H9 (cell line): Measurements from ENCODE around the gene TMEM163. TPM values are rescaled to one million over a fixed set of nuclear protein-coding genes. Genes with fewer than 3 reads are reported as not detected.

ENCODE experiments used
- DNase-seq: peaks from one replicate; pipeline ENCODE4 v3.0.0-alpha.2; 2017
- H2AFZ ChIP-seq: one replicate; pipeline ENCODE4 v1.6.1; 2013; ENCODE audit warnings: mild to moderate bottlenecking, low read length, control low read depth, moderate library complexity
- H2AK5ac ChIP-seq: 2 replicates; pipeline ENCODE4 v1.6.1; 2013; ENCODE audit warnings: low read length, control low read depth, mixed read lengths; ENCODE audit not compliant: insufficient read length
- H2BK120ac ChIP-seq: one replicate; pipeline ENCODE4 v1.6.1; 2013; ENCODE audit warnings: low read depth, mild to moderate bottlenecking, low read length, control low read depth, inconsistent platforms; ENCODE audit not compliant: poor library complexity, severe bottlenecking
- H2BK12ac ChIP-seq: 2 replicates; pipeline ENCODE4 v1.6.1; 2013; ENCODE audit warnings: low read length, control low read depth, mixed read lengths, low read depth; ENCODE audit not compliant: insufficient read length
- H2BK15ac ChIP-seq: 2 replicates; pipeline ENCODE4 v1.6.1; 2013; ENCODE audit warnings: low read depth, low read length, control low read depth
- H2BK20ac ChIP-seq: one replicate; pipeline ENCODE4 v1.6.1; 2013; ENCODE audit warnings: low read depth, mild to moderate bottlenecking, low read length, control low read depth, inconsistent platforms; ENCODE audit not compliant: poor library complexity, severe bottlenecking
- H2BK5ac ChIP-seq: 2 replicates; pipeline ENCODE4 v1.6.1; 2013; ENCODE audit warnings: low read length, control low read depth, mixed read lengths; ENCODE audit not compliant: insufficient read length
- H3K14ac ChIP-seq: 2 replicates; pipeline ENCODE4 v1.6.1; 2013; ENCODE audit warnings: low read length, control low read depth; ENCODE audit not compliant: insufficient read depth
- H3K18ac ChIP-seq: 2 replicates; pipeline ENCODE4 v1.6.1; 2013; ENCODE audit warnings: low read depth, mild to moderate bottlenecking, mixed read lengths, low read length, control low read depth; ENCODE audit not compliant: insufficient read length
- H3K23ac ChIP-seq: 2 replicates; pipeline ENCODE4 v1.6.1; 2013; ENCODE audit warnings: low read length, control low read depth, mixed read lengths, low read depth; ENCODE audit not compliant: insufficient read length
- H3K23me2 ChIP-seq: 2 replicates; pipeline ENCODE4 v1.6.1; 2013; ENCODE audit warnings: low read depth, mild to moderate bottlenecking, mixed read lengths, low read length, control low read depth; ENCODE audit not compliant: insufficient read length, poor library complexity, severe bottlenecking
- H3K27ac ChIP-seq: 2 replicates; pipeline ENCODE4 v1.5.1; 2013; ENCODE audit warnings: low read length, control low read depth, mixed read lengths, low read depth; ENCODE audit not compliant: insufficient read length
- H3K27me3 ChIP-seq: 2 replicates; pipeline ENCODE4 v1.6.1; 2013; ENCODE audit warnings: low read length, control low read depth, inconsistent platforms; ENCODE audit not compliant: insufficient read depth
- H3K4ac ChIP-seq: 2 replicates; pipeline ENCODE4 v1.6.1; 2013; ENCODE audit warnings: low read depth, mild to moderate bottlenecking, control low read depth, inconsistent platforms, low read length, moderate library complexity
- H3K4me1 ChIP-seq: 2 replicates; pipeline ENCODE4 v1.6.1; 2013; ENCODE audit warnings: low read length, control low read depth, inconsistent platforms; ENCODE audit not compliant: insufficient read depth
- H3K4me2 ChIP-seq: 2 replicates; pipeline ENCODE4 v1.6.1; 2013; ENCODE audit warnings: low read length, control low read depth, mixed read lengths; ENCODE audit not compliant: insufficient read length, insufficient read depth
- H3K56ac ChIP-seq: 2 replicates; pipeline ENCODE4 v1.6.1; 2013; ENCODE audit warnings: low read depth, mild to moderate bottlenecking, mixed read lengths, low read length, control low read depth; ENCODE audit not compliant: insufficient read length
- H3K79me1 ChIP-seq: 2 replicates; pipeline ENCODE4 v1.6.1; 2013; ENCODE audit warnings: low read depth, mild to moderate bottlenecking, moderate library complexity, low read length, control low read depth, inconsistent platforms; ENCODE audit not compliant: insufficient read depth, poor library complexity, severe bottlenecking
- H3K79me2 ChIP-seq: 2 replicates; pipeline ENCODE4 v1.6.1; 2013; ENCODE audit warnings: low read length, control low read depth, inconsistent platforms; ENCODE audit not compliant: insufficient read depth
- H3K9ac ChIP-seq: 2 replicates; pipeline ENCODE4 v1.6.1; 2013; ENCODE audit warnings: low read length, control low read depth, mixed read lengths; ENCODE audit not compliant: insufficient read length; ENCODE audit errors: extremely low read depth
- H3K9me3 ChIP-seq: one replicate; pipeline ENCODE4 v1.6.1; 2013; ENCODE audit warnings: low read depth, low read length, inconsistent platforms; ENCODE audit not compliant: control insufficient read depth
- H3T11ph ChIP-seq: one replicate; pipeline ENCODE4 v1.6.1; 2013; ENCODE audit warnings: mild to moderate bottlenecking, low read length, control low read depth, inconsistent platforms
- H4K20me1 ChIP-seq: one replicate; pipeline ENCODE4 v1.6.1; 2013; ENCODE audit not compliant: control insufficient read depth, insufficient read length, insufficient read depth
- H4K5ac ChIP-seq: 2 replicates; pipeline ENCODE4 v1.6.1; 2013; ENCODE audit warnings: low read depth, mild to moderate bottlenecking, mixed read lengths, low read length, control low read depth; ENCODE audit not compliant: insufficient read length
- H4K8ac ChIP-seq: replicated peaks from 2 replicates; pipeline ENCODE4 v1.6.1; 2013; ENCODE audit warnings: low read length, control low read depth, mixed read lengths, low read depth; ENCODE audit not compliant: insufficient read length
- H4K91ac ChIP-seq: 2 replicates; pipeline ENCODE4 v1.6.1; 2013; ENCODE audit warnings: low read depth, mild to moderate bottlenecking, moderate library complexity, mixed read lengths, low read length, control low read depth; ENCODE audit not compliant: insufficient read length
- H3K27ac Mint-ChIP-seq, 3 experiments: 2 replicates in 2 of 3; 3 replicates in 1 of 3; pipeline ENCODE4 v1.8.0; 2020 to 2021; ENCODE audit warnings: mixed read lengths in 3 of 3, mild to moderate bottlenecking in 1 of 3, moderate library complexity in 1 of 3
- H3K27me3 Mint-ChIP-seq: 2 replicates; pipeline ENCODE4 v1.8.0; 2021; ENCODE audit warnings: low read depth, mild to moderate bottlenecking, moderate library complexity, mixed read lengths
- H3K36me3 Mint-ChIP-seq, 3 experiments: 2 replicates in 2 of 3; 3 replicates in 1 of 3; pipeline ENCODE4 v1.8.0; 2020 to 2021; ENCODE audit warnings: low read depth in 3 of 3, mixed read lengths in 3 of 3; ENCODE audit not compliant: insufficient read depth in 1 of 3
- H3K4me1 Mint-ChIP-seq, 2 experiments: 2 replicates each; pipeline ENCODE4 v1.8.0; 2020; ENCODE audit warnings: mixed read lengths in 2 of 2
- H3K4me3 Mint-ChIP-seq, 2 experiments: 2 replicates in 1 of 2; 3 replicates in 1 of 2; pipeline ENCODE4 v1.8.0; 2020 to 2021; ENCODE audit warnings: mild to moderate bottlenecking in 2 of 2, mixed read lengths in 2 of 2, moderate library complexity in 1 of 2
- H3K9me3 Mint-ChIP-seq, 2 experiments: 2 replicates in 1 of 2; 3 replicates in 1 of 2; pipeline ENCODE4 v1.8.0; 2020; ENCODE audit warnings: mild to moderate bottlenecking in 2 of 2, mixed read lengths in 2 of 2, moderate library complexity in 1 of 2
- whole genome bisulfite sequencing: extraction: QIAGEN DNeasy Blood & Tissue Kit; methylation state at CpG from one replicate; pipeline ENCODE4 v1.1.7; 2013; ENCODE audit warnings: missing lambda C conversion rate, low lambda C conversion rate, mixed read lengths; ENCODE audit not compliant: insufficient read length; ENCODE audit errors: extremely low coverage; 5-methylcytosine and 5-hydroxymethylcytosine counted together
- total RNA-seq: library from RNA; stranded (reverse); gene quantifications from 2 replicates; pipeline ENCODE4 v1.2.1, GENCODE V29; 2021
- TF ChIP-seq, protein P1 (sequence below): fragments of 200-600 bp; sonication (generic); conservative IDR thresholded peaks from 3 replicates; pipeline ENCODE4 v1.8.0; 2021; ENCODE audit warnings: antibody characterized with exemption, mild to moderate bottlenecking

The TMEM163 gene
- total RNA-seq, 1 experiment from 2014 or later, result 0.39 TPM

DNA sequence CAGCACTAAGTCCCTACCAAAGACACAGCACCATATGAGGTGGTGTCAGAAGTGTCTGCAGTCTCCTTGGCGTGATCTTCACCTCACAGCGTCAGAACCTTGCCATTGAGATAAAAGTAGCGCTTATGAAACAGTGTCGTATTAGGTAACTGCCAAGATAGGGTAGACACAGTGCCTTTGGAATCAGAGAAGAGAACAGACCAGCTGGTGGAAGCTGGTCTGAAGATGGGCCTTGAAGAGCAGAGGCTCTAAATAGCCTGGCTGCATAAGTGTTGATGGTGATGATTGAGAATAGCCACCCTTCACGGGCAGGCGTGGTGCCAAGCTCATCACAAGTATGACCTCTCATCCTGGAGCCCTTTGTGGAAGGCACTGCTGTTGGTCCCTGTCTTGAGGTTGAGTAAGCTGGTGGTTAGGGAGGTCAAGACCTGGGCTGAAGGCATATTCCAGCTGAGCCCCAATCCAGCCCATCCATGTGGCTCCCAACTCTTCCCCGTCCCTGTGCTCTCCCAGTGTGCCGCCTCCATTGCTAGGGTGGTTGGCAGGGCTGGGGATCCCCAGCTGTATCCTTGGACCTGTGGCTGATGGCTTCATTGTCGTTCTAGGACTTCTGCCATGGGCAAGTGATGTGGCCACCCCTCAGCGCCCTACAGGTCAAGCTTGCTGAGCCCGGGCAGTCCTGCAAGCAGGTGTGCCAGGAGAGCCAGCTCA is 277.5 kb downstream of the TMEM163 start:
- Histone ChIP-seq H2BK15ac (no peak overlapping the region), H4K20me1 (no peaks in the 10 kb centered on the region), H4K91ac (no peak overlapping the region), H3K27ac (no peak overlapping the region), H3T11ph (no peak overlapping the region), H4K5ac (no peak overlapping the region), H2BK12ac (no peak overlapping the region), H2AFZ (no peak overlapping the region), H3K14ac (no peak overlapping the region), H3K27me3 (no peaks in the 10 kb centered on the region), H4K8ac (no peak overlapping the region), H3K4me1 (no peaks in the 10 kb centered on the region), H2BK20ac (no peak overlapping the region), H3K79me1 (no peaks in the 10 kb centered on the region), H2BK5ac (no peak overlapping the region), H3K9me3 (no peaks in the 10 kb centered on the region), H2BK120ac (no peak overlapping the region), H3K23me2 (no peaks in the 10 kb centered on the region), H3K79me2 (no peaks in the 10 kb centered on the region), H3K4me2 (no peak overlapping the region), H3K56ac (no peak overlapping the region), H3K23ac (no peak overlapping the region), H3K18ac (no peak overlapping the region), H2AK5ac (no peak overlapping the region), H3K9ac (no peak overlapping the region), H3K4ac (no peak overlapping the region)
- Mint-ChIP-seq H3K36me3 (peaks cover 8 to 15% (median 10%) of the 10 kb centered on the region in 3 experiments; a peak in 6 of 7 replicates), H3K4me1 (0 out of 4 replicates have a peak, but pooled peaks cover 0 to 5% of the 10 kb centered on the region in 2 experiments), H3K27me3 (peaks cover 5% of the 10 kb centered on the region), H3K9me3 (no peaks in the 10 kb centered on the region), H3K4me3 (no peak overlapping the region), H3K27ac (no peak overlapping the region)
- TF ChIP-seq, protein P1, sequence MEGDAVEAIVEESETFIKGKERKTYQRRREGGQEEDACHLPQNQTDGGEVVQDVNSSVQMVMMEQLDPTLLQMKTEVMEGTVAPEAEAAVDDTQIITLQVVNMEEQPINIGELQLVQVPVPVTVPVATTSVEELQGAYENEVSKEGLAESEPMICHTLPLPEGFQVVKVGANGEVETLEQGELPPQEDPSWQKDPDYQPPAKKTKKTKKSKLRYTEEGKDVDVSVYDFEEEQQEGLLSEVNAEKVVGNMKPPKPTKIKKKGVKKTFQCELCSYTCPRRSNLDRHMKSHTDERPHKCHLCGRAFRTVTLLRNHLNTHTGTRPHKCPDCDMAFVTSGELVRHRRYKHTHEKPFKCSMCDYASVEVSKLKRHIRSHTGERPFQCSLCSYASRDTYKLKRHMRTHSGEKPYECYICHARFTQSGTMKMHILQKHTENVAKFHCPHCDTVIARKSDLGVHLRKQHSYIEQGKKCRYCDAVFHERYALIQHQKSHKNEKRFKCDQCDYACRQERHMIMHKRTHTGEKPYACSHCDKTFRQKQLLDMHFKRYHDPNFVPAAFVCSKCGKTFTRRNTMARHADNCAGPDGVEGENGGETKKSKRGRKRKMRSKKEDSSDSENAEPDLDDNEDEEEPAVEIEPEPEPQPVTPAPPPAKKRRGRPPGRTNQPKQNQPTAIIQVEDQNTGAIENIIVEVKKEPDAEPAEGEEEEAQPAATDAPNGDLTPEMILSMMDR, result no peak
- DNase-seq, result no peak
- no CpG with 5 or more reads among the region's 11 CpGs for WGBS
